Measurements from ENCODE around the gene SAC3D1.

DNA sequence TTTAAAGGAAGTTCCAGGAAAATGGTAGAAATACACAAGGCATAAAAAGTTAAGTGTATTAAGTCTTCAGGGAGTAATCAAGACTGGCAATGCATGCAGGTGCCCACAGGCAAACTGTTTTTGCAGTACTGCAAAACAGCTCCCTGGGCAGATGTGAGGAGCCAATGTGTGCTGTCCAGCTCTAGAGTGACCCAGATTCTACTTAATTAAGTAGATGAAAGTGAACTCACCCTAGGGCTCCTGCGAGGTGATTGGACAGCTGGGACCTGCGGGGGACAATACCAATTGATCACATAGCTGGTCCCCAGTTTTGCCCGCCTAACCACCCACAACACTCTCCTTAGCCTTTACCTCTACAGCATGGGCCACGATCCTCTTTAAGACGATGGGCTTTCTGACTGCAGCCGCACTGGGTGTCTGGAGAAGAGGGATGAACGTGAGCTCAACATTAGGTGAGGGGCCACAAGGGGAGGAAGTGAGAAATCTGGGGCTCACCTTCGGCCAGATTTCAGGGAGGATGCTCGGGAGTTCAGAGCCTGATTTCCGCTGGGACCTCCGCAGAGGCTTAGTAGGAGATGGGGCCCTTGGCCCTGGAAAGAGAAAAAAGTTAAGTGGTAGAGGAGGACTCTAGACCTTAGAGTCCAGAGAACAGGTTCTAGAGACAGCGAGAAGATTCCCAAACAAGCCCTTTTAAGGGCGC is 42.3 kb downstream of the SAC3D1 start:
- TF ChIP-seq POLR2A (IDR thresholded peaks at IDR 0.05), result no peak
- TF ChIP-seq, protein P1, sequence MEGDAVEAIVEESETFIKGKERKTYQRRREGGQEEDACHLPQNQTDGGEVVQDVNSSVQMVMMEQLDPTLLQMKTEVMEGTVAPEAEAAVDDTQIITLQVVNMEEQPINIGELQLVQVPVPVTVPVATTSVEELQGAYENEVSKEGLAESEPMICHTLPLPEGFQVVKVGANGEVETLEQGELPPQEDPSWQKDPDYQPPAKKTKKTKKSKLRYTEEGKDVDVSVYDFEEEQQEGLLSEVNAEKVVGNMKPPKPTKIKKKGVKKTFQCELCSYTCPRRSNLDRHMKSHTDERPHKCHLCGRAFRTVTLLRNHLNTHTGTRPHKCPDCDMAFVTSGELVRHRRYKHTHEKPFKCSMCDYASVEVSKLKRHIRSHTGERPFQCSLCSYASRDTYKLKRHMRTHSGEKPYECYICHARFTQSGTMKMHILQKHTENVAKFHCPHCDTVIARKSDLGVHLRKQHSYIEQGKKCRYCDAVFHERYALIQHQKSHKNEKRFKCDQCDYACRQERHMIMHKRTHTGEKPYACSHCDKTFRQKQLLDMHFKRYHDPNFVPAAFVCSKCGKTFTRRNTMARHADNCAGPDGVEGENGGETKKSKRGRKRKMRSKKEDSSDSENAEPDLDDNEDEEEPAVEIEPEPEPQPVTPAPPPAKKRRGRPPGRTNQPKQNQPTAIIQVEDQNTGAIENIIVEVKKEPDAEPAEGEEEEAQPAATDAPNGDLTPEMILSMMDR (IDR thresholded peaks at IDR 0.05), result no peak
